Measurements from ENCODE around the gene PELI2.

- TF ChIP-seq CTCF (IDR thresholded peaks at IDR 0.05) (no peak), POLR2AphosphoS5 (IDR thresholded peaks at IDR 0.05) (no peak)
Measured at GRCh38 chr14:56150645-56151345, 32.6 kb downstream of the PELI2 start.

All from prostate gland (tissue), 2 donors.